NCI-H128 (cell line): Measurements from ENCODE around the gene EZR.

ENCODE experiments used
- DNase-seq: peaks from one replicate; lab custom pipeline; 2025; ENCODE audit not compliant: unreplicated experiment; lab: John Stamatoyannopoulos, UW

The EZR gene

GRCh38 chr6:158764183-158764849 lies 54.9 kb downstream of the EZR start:
- no peak for DNase-seq

DNA sequence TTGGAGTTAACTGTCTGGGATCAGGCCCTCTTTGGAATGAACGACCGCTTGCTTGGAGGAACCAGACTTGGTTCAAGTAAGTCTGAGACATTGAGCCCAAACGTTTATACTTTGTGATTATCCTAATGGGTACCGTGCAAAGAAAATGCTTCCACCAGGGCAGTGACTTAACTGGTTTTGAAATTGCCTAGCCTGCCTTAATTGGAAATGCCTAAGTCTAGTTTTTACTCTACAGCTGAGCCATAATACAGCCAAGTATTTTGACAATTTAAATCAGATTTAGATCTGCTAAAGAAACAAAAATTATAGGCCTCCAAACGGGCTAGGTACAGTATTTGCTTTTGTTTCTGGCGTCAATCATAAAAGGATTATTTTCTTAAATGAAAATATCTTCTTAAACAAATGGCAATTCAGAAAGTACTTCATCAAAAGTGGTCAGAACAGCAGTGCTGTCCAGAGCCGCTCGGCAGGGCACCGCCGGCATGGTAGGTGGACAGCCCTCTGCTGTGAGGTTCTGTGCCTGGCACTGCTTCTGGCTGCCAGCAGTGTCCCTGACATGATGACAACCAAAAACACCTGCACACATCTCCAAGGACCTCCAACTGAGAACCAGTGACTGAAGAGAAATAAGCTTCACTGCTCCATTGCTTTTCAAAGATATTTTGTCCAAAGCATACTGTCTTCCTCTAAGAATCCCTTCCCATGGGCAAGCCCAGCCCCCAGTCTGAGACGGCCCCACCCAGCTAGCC lies 55.6 kb downstream of the EZR start:
- DNase-seq, result no peak

DNA sequence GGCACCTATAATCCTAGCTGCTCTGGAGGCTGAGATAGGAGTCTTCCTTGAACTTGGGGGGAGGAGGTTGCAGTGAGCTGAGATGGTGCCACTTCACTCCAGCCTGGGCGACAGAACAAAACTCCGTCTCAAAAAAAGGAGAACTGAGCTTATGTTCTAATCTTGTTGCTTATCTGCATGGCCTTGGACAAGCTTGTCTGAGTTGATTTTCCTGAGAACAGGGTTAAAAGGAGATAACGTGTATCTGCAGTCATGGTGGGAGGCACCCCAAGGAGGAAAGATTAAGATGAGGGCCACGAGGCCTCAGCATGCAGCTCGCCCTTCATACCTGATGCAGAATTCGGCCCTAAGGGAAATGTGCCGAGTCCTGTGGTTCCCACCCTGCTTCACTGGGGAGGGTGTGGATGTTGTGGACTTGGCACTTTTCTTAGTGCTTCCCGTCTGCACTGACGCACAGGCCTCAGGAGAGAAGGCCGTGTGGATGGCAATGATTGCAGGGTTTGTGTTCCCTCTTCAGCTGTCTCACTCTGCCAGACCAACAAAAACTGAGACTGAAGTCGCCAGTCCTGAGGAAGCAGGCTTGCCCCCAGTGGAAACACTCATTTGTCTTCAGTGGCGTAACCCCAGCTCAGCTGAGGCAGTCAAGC lies 56.3 kb downstream of the EZR start:
- no peak for DNase-seq

GRCh38 chr6:158761746-158762145 lies 57.4 kb downstream of the EZR start:
- no peak for DNase-seq

GRCh38 chr6:158760618-158761250 lies 58.4 kb downstream of the EZR start:
- DNase-seq, result no peak

GRCh38 chr6:158759966-158760617 lies 59.1 kb downstream of the EZR start:
- no peak for DNase-seq

- DNase-seq, result no peak
Measured at GRCh38 chr6:158758941-158759479, 60.2 kb downstream of the EZR start.

DNA sequence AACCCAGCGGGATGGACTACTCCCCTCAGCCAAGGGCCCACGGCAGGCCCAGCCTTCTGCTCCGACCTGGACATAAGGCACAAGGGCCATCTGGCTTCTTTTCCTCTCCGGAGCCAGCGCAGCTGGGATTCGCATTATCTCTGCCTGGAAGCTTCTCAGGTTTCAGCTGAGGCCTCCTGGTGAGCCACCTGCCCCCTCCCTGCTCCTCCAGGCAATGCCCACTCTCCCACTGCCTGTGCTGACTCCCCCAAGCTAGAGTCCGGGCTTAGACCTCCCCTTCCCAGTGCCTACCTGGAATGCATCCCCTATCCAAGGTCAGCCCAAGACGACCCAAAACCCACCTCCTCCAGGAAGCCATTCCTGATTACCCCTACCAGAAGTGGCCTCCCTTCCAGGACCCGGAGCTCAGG lies 60.7 kb downstream of the EZR start:
- peak; percentile 23 for DNase-seq

GRCh38 chr6:158757753-158758090 lies 61.4 kb downstream of the EZR start:
- no peak for DNase-seq

GRCh38 chr6:158756977-158757752 lies 62.0 kb downstream of the EZR start:
- no peak for DNase-seq

DNA sequence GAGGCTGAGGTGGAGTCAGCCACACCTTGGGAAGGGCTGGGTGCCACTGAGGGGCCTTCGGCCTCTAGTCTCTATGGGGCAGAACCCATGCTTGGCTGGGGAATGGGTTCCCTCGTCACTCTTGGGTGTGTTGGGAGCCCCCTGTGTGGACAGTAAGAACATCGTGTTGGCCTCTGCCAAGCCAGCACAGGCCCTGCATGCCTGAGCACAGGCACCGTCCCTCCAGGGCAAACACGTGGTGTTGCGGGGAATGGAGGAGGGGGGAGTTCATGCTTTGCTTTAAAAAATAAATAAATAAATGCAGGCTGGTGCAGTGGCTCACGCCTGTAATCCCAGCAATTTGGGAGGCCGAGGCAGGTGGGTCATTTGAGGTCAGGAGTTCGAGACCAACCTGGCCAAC lies 63.0 kb downstream of the EZR start:
- DNase-seq, result no peak

GRCh38 chr6:158755636-158756035 lies 63.5 kb downstream of the EZR start:
- no peak for DNase-seq

GRCh38 chr6:158754738-158755137 lies 64.4 kb downstream of the EZR start:
- no peak for DNase-seq

- DNase-seq, result no peak
Measured at GRCh38 chr6:158753811-158754210, 65.4 kb downstream of the EZR start.

- DNase-seq, result peak; percentile 54
Measured at GRCh38 chr6:158752613-158753012, 66.6 kb downstream of the EZR start.

DNA sequence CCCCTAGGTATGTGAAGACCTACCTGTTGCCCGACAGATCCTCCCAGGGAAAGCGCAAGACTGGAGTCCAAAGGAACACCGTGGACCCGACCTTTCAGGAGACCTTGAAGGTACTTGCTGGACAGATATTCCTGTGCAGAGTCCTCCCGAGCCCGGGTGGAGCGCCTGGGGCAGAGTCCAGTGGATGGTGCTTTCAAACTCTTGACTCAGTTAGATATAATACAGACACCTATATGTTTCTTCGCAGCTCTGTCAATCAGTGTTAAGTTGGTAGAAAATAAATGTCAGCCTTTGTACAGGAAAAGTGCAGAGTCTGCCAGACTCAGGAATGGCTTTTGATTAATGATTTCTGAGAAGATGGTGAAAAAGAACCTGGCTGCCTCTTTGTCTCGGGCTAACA lies 67.2 kb downstream of the EZR start:
- DNase-seq, result no peak

GRCh38 chr6:158751224-158751623 lies 67.9 kb downstream of the EZR start:
- no peak for DNase-seq

DNA sequence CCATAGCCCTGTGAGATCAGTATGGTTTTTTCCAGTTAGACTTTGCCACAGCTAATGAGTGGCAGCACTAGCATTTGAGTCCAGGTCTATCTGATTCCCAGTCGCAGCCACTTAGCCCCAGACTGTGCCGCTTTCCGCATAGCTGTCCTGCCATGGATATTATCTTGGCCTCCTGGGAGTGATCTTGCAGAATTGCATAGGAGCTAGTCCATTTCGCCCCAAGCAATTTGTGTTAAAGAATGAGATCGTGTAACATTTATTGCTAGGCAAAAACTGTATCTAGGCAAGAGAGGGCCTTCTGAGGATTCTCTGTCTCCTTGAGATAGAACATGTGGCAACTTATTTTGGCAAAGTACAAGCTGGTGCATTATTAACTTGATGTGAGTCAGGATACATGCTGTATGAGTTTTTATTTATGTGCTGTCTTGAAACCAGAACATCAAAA lies 74.2 kb downstream of the EZR start:
- no peak for DNase-seq

DNA sequence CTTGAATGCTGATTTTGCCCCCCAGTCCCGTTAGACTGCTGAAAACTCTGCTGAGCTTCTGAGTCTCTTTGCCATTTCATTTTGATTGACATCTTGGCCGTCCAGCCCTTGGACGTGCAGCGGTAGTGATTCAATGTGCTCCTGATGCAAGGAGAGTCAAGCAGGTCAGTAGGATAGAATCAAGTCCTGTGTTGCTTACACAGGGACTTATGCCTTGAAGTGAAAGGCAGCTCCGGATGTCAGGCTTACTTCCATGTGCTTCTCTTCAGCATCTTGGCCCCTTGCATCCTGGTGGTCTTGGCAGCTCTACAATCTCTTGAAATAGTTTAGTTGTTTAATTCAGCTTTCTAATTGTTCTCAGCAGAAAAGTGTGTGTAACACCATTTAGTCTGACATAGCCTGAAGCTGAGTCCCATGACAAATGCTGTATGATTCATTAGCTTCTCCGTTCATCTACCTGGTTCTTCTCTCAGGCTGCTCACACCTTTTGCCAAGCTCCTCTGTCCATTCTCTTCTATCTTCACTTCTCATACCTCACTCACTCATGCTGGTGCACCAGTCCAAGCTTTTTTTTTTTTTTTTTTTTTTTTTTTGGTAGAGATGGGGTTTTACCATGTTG lies 76.0 kb downstream of the EZR start:
- no peak for DNase-seq

- DNase-seq, result no peak
Measured at GRCh38 chr6:158739673-158740072, 79.5 kb downstream of the EZR start.
